ENCODE results near the gene AP1M1.

Gene AP1M1

DNA sequence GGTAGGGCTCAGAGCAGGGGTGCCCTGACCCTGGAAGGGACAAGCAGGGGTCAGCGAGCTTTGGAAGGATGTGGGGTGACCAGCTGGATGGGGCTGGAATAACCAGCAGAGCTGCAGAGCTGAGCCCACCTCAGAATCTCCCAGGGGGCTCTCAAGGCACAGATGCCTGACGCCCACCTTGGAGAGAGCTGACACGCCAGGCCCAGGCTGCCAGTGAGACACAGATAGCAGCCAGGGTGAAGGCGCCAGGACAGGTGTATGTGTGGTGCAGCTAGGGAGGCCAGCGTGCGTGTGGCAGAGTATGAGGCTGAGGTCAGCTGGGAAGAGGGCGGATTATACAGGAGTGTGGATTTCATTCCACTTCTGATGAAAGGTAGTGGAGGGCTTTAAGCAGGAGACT is 8.9 kb downstream of the AP1M1 start:
- Histone ChIP-seq H3K4me1 (ENCODE audit: control insufficient read depth in 2 of 2, insufficient read depth in 2 of 2, low read length in 2 of 2) (no peaks in the 10 kb centered on the region), H3K36me3 (ENCODE audit: control insufficient read depth in 2 of 2, insufficient read depth in 2 of 2, low read length in 2 of 2) (peaks cover 17 to 50% of the 10 kb centered on the region in 2 donors), H3K9ac (ENCODE audit: low read depth in 1 of 2, low read length in 2 of 2) (no peak overlapping the region), H3K4me3 (ENCODE audit: low read length in 2 of 2) (no peak overlapping the region), H3K9me3 (ENCODE audit: control insufficient read depth in 2 of 2, low read length in 2 of 2) (no peaks in the 10 kb centered on the region), H3K27ac (ENCODE audit: low read depth in 2 of 2, low read length in 2 of 2) (no peak overlapping the region), H3K27me3 (ENCODE audit: control insufficient read depth in 2 of 2, insufficient read depth in 2 of 2, low read length in 2 of 2) (no peaks in the 10 kb centered on the region)

DNA sequence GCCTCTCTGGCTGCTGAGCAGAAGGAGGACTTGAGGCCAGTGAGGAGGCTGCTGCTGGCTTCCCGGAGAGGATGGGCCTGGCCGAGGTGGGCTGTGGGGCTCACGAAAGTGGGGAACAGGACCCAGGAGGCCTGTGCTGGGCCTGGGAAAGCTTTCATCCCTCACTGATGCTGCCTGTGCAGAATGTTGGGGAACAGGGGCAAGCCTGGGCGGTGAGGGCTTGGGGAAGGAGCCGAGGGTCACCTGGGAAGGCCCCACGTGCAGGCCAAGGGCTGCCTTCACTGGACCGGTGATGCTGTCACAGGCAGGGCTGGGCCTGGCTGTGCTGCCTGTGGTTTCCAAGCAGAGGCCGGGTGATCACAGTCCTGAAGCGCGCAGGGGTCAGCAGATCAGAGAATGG is 9.4 kb downstream of the AP1M1 start:
- H3K9me3 ChIP-seq (ENCODE audit: control insufficient read depth in 2 of 2, low read length in 2 of 2): no peaks in the 10 kb centered on the region
- peaks cover 17 to 50% of the 10 kb centered on the region in 2 donors for H3K36me3 ChIP-seq (ENCODE audit: control insufficient read depth in 2 of 2, insufficient read depth in 2 of 2, low read length in 2 of 2)
- H3K27ac ChIP-seq (ENCODE audit: low read depth in 2 of 2, low read length in 2 of 2): no peak overlapping the region
- H3K27me3 ChIP-seq (ENCODE audit: control insufficient read depth in 2 of 2, insufficient read depth in 2 of 2, low read length in 2 of 2): no peaks in the 10 kb centered on the region
- H3K4me3 ChIP-seq (ENCODE audit: low read length in 2 of 2): no peak overlapping the region
- no peak overlapping the region for H3K9ac ChIP-seq (ENCODE audit: low read depth in 1 of 2, low read length in 2 of 2)
- H3K4me1 ChIP-seq (ENCODE audit: control insufficient read depth in 2 of 2, insufficient read depth in 2 of 2, low read length in 2 of 2): no peaks in the 10 kb centered on the region

DNA sequence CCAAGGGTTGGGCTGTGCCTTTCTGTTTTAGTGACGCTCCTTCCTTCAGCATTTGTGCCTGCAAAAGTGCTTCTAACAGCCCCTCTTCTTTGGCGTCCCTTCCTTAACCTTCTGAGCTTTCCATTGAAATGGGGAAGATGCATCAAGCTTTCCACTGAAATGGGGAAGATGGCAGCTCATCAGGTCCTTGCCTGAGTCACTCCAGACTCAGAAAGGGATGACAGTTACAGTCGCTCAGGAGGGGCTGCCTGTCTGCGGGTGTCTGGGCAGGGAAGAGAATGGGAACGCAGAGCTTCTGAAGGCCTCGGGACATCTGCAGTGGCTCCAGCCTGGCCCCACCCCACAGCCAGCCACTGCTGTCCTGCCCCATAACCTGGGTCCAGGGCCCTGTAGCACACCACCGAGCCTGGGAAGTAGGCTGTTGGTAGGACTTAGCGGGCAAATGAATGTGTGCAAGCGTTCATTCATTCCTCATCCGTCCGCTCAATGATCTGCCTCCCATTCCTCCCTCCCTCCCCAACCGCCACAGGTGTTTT is 9.8 kb downstream of the AP1M1 start:
- Histone ChIP-seq H3K4me1 (ENCODE audit: control insufficient read depth in 2 of 2, insufficient read depth in 2 of 2, low read length in 2 of 2) (no peaks in the 10 kb centered on the region), H3K36me3 (ENCODE audit: control insufficient read depth in 2 of 2, insufficient read depth in 2 of 2, low read length in 2 of 2) (peaks cover 17 to 47% of the 10 kb centered on the region in 2 donors), H3K9me3 (ENCODE audit: control insufficient read depth in 2 of 2, low read length in 2 of 2) (no peaks in the 10 kb centered on the region), H3K27ac (ENCODE audit: low read depth in 2 of 2, low read length in 2 of 2) (no peak overlapping the region), H3K27me3 (ENCODE audit: control insufficient read depth in 2 of 2, insufficient read depth in 2 of 2, low read length in 2 of 2) (no peaks in the 10 kb centered on the region), H3K9ac (ENCODE audit: low read depth in 1 of 2, low read length in 2 of 2) (no peak overlapping the region), H3K4me3 (ENCODE audit: low read length in 2 of 2) (no peak overlapping the region)

DNA sequence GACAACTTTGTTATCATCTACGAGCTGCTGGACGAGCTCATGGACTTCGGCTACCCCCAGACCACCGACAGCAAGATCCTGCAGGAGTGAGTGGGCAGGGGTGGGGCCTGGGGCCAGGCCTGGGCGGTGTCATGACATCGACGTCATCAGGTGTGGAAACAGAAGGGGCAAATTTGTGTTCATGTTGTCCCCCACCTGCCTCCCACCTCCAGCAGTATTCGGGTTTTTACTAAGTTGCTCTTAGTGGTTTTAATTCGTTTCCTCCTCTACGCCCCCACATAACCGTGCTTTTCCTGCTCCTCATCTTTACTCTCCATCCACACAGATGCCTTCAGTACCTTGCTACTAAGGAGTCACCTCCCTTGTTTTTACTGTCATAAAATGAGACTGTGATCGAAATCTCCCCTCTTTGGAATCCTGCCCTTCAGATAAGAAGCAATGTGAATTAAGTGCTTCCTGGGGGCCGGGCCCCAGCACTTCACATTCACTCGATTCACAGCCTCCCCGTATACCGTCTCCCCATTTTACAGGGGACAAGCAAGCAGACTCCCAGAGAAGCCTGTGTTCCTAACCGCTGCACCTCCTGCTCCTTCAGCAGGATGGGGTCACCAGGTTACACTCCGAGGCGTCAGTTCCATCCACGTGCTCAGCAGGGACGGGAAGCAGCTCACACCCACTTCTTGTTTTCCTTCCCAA is 10.5 kb downstream of the AP1M1 start:
- Histone ChIP-seq H3K9ac (ENCODE audit: low read depth in 1 of 2, low read length in 2 of 2) (no peak overlapping the region), H3K27me3 (ENCODE audit: control insufficient read depth in 2 of 2, insufficient read depth in 2 of 2, low read length in 2 of 2) (no peaks in the 10 kb centered on the region), H3K27ac (ENCODE audit: low read depth in 2 of 2, low read length in 2 of 2) (no peak overlapping the region), H3K9me3 (ENCODE audit: control insufficient read depth in 2 of 2, low read length in 2 of 2) (no peaks in the 10 kb centered on the region), H3K4me3 (ENCODE audit: low read length in 2 of 2) (no peak overlapping the region), H3K4me1 (ENCODE audit: control insufficient read depth in 2 of 2, insufficient read depth in 2 of 2, low read length in 2 of 2) (no peaks in the 10 kb centered on the region), H3K36me3 (ENCODE audit: control insufficient read depth in 2 of 2, insufficient read depth in 2 of 2, low read length in 2 of 2) (peaks cover 17 to 41% of the 10 kb centered on the region in 2 donors)

DNA sequence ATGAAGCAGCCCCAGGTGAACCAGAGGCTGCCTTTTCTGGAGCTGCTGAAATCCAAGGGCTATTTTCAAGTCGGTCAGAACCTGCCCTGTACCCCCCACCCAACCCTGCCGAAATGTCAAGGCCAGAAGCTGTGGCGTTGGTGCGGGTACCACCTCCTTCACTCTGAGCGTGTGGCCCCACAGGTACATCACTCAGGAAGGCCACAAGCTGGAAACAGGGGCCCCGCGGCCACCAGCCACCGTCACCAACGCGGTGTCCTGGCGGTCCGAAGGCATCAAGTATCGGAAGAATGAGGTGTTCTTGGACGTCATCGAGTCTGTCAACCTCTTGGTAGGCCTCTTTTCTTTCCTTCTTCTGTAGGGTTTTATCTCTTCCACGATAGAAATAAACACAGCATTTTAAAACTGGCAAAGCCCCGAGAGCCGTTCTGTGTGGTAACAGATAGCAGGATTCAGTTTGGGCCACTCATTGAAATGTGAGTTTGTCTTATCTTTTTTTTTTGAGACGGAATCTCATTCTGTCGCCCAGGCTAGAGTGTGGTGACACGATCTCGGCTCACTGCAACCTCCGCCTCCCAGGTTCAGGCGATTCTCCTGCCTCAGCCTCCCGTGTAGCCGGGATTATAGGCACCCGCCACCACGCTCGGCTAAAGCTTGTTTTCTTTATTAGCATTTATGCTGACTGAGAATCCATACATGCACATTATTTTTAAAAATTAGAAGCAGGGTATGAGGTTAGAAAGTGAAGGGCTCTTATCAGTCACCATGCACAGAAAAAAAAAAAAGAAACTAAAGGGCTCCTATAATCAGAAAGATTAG is 11.3 kb downstream of the AP1M1 start:
- no peaks in the 10 kb centered on the region for H3K27me3 ChIP-seq (ENCODE audit: control insufficient read depth in 2 of 2, insufficient read depth in 2 of 2, low read length in 2 of 2)
- H3K27ac ChIP-seq (ENCODE audit: low read depth in 2 of 2, low read length in 2 of 2): no peak overlapping the region
- H3K4me1 ChIP-seq (ENCODE audit: control insufficient read depth in 2 of 2, insufficient read depth in 2 of 2, low read length in 2 of 2): no peaks in the 10 kb centered on the region
- H3K4me3 ChIP-seq (ENCODE audit: low read length in 2 of 2): no peak overlapping the region
- H3K9me3 ChIP-seq (ENCODE audit: control insufficient read depth in 2 of 2, low read length in 2 of 2): no peaks in the 10 kb centered on the region
- no peak overlapping the region for H3K9ac ChIP-seq (ENCODE audit: low read depth in 1 of 2, low read length in 2 of 2)
- H3K36me3 ChIP-seq (ENCODE audit: control insufficient read depth in 2 of 2, insufficient read depth in 2 of 2, low read length in 2 of 2): peaks cover 17 to 36% of the 10 kb centered on the region in 2 donors

DNA sequence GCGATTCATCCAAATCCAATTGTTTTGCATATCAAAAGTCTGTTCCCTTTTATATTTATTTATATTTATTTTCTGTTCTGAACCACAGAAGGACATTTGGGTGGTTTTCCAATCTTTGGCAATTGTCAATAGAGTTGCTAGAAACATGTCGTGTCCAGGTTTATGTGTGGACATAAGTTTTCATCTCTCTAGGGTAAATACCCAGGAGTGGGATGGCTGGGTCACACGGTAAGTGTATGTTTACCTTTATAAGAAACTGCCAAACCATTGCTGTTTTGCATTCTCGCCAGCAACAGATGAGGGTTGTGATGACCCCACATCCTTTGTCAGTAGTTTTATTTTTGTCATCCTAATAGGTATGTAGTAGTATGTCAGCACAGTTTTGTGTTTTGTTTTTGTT is 12.5 kb downstream of the AP1M1 start:
- H3K27me3 ChIP-seq (ENCODE audit: control insufficient read depth in 2 of 2, insufficient read depth in 2 of 2, low read length in 2 of 2): no peaks in the 10 kb centered on the region

DNA sequence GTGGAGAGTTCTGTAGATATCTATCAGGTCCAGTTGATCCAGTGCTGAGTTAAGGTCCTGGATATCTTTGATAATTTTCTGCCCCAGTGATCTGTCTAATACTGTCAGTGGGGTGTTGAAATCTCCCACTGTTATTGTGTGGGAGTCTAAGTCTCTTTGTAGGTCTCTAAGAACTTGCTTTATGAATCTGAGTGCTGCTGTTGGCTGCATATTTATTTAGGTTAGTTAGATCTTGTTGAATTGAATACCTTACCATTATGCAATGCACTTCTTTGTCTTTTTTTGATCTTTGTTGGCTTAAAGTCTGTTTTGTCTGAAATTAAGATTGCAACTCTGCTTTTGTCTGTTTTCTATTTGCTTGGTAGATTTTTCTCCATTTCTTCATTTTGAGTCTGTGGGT is 15.4 kb downstream of the AP1M1 start:
- peaks cover 19 to 33% of the 10 kb centered on the region in 2 donors for H3K36me3 ChIP-seq (ENCODE audit: control insufficient read depth in 2 of 2, insufficient read depth in 2 of 2, low read length in 2 of 2)
- H3K4me1 ChIP-seq (ENCODE audit: control insufficient read depth in 2 of 2, insufficient read depth in 2 of 2, low read length in 2 of 2): no peaks in the 10 kb centered on the region
- H3K27ac ChIP-seq (ENCODE audit: low read depth in 2 of 2, low read length in 2 of 2): no peak overlapping the region
- H3K4me3 ChIP-seq (ENCODE audit: low read length in 2 of 2): no peak overlapping the region
- H3K9ac ChIP-seq (ENCODE audit: low read depth in 1 of 2, low read length in 2 of 2): no peak overlapping the region
- H3K9me3 ChIP-seq (ENCODE audit: control insufficient read depth in 2 of 2, low read length in 2 of 2): no peaks in the 10 kb centered on the region
- H3K27me3 ChIP-seq (ENCODE audit: control insufficient read depth in 2 of 2, insufficient read depth in 2 of 2, low read length in 2 of 2): no peaks in the 10 kb centered on the region

More for the DNA sequence above, 12.5 kb downstream of the AP1M1 start:
- Histone ChIP-seq H3K9me3 (ENCODE audit: control insufficient read depth in 2 of 2, low read length in 2 of 2) (no peaks in the 10 kb centered on the region), H3K36me3 (ENCODE audit: control insufficient read depth in 2 of 2, insufficient read depth in 2 of 2, low read length in 2 of 2) (peaks cover 17 to 33% of the 10 kb centered on the region in 2 donors), H3K4me1 (ENCODE audit: control insufficient read depth in 2 of 2, insufficient read depth in 2 of 2, low read length in 2 of 2) (no peaks in the 10 kb centered on the region), H3K9ac (ENCODE audit: low read depth in 1 of 2, low read length in 2 of 2) (no peak overlapping the region), H3K27ac (ENCODE audit: low read depth in 2 of 2, low read length in 2 of 2) (no peak overlapping the region), H3K4me3 (ENCODE audit: low read length in 2 of 2) (no peak overlapping the region)

DNA sequence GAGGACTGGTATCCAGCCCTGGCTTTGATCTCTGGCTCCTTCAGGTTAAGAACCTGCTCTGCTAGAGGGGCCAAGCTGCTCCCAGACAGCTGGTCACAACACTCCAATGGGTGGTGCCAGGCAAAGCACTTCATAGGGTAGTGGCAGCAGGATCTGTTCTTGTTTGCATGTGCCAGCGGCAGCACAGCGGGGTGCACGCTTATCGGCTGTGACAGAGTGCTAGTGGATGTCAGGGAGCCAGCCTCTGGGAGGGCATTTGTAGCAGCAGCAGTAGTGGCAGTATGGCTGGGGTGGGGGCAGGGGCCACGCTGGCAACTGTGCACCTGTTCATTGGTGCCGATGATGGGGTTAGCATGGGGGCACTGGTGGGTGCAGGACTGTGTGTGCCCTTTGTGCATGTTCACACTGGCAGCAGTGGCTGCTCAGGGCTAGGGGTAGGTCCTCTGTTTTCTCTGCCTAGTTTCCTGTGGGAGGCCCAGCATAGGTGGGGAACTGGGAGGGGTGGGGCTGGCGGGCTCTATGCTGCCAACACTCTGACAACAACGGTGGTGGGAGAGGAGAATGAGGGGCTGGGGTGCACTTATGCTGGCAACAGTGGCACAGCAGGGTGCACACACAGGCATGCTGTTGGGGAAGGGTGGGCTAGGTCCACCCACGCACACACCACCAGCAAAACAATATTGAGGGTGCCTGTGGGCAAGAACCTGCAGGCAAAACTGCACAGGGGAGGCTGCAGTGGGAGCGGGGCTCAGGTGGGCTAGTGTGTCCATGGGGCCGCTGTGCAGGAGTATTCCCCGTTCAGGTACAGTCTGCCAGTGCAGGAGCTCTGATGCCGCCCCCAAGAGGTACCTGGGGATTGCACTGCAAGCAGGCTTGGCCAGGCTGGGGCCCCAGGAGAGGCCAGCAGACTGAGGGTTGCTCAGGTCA is 19.3 kb downstream of the AP1M1 start:
- H3K27me3 ChIP-seq (ENCODE audit: control insufficient read depth in 2 of 2, insufficient read depth in 2 of 2, low read length in 2 of 2): no peaks in the 10 kb centered on the region
- H3K27ac ChIP-seq (ENCODE audit: low read depth in 2 of 2, low read length in 2 of 2): no peak overlapping the region
- no peak overlapping the region for H3K4me3 ChIP-seq (ENCODE audit: low read length in 2 of 2)
- H3K36me3 ChIP-seq (ENCODE audit: control insufficient read depth in 2 of 2, insufficient read depth in 2 of 2, low read length in 2 of 2): peaks cover 7 to 21% of the 10 kb centered on the region in 2 donors
- no peak overlapping the region for H3K9ac ChIP-seq (ENCODE audit: low read depth in 1 of 2, low read length in 2 of 2)
- no peaks in the 10 kb centered on the region for H3K4me1 ChIP-seq (ENCODE audit: control insufficient read depth in 2 of 2, insufficient read depth in 2 of 2, low read length in 2 of 2)
- peaks cover 6% of the 10 kb centered on the region in 2 donors for H3K9me3 ChIP-seq (ENCODE audit: control insufficient read depth in 2 of 2, low read length in 2 of 2)

DNA sequence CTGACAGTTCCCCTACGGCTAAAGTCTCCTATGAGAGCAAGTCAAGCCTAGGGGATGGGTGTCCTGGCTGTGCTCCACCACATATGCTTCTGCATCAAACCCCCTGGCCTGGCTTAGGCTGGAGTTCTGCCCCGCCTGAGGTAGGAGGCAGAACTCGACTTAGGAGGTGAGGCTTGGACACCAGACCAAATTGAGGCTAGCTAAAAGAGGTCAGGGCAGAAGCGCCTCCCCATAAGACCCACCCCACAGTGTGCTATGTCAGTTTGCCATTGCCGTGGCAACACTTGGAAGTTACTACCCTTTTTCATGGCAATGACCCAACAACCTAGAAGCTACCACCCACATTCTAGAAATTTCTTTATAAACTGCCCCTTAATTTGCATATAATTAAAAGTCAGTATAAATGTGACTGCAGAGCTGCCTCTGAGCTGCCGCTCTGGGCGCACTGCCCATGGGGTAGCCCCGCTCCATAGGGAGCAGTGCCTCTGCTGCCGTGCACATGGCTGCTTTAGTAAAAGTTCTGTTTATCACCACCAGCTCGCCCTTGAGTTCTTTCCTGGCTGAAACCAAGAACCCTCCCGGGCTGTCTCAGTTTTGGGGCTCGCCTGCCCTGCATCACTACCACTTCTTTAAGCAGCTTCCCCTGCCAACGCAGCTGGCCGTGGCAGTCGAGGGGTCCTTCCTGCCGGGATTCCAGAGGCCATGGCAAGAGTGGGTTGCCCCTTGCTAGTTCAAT is 20.2 kb downstream of the AP1M1 start:
- peaks cover 6% of the 10 kb centered on the region in 2 donors for H3K9me3 ChIP-seq (ENCODE audit: control insufficient read depth in 2 of 2, low read length in 2 of 2)
- H3K4me1 ChIP-seq (ENCODE audit: control insufficient read depth in 2 of 2, insufficient read depth in 2 of 2, low read length in 2 of 2): no peaks in the 10 kb centered on the region
- H3K36me3 ChIP-seq (ENCODE audit: control insufficient read depth in 2 of 2, insufficient read depth in 2 of 2, low read length in 2 of 2): peaks cover 7 to 25% of the 10 kb centered on the region in 2 donors
- H3K27ac ChIP-seq (ENCODE audit: low read depth in 2 of 2, low read length in 2 of 2): no peak overlapping the region
- H3K27me3 ChIP-seq (ENCODE audit: control insufficient read depth in 2 of 2, insufficient read depth in 2 of 2, low read length in 2 of 2): no peaks in the 10 kb centered on the region
- no peak overlapping the region for H3K4me3 ChIP-seq (ENCODE audit: low read length in 2 of 2)
- no peak overlapping the region for H3K9ac ChIP-seq (ENCODE audit: low read depth in 1 of 2, low read length in 2 of 2)
